GM10847 (cell line): Measurements from ENCODE around the gene TP53RK.

ENCODE experiments used
- POLR2A ChIP-seq: IDR thresholded peaks from 2 replicates; pipeline ENCODE4 v1.6.1; 2011; ENCODE audit not compliant: insufficient read length; ENCODE audit errors: extremely low read depth

TP53RK gene

GRCh38 chr20:46699651-46700359, 10.6 kb upstream of the TP53RK start:
- no peak for TF ChIP-seq POLR2A

DNA sequence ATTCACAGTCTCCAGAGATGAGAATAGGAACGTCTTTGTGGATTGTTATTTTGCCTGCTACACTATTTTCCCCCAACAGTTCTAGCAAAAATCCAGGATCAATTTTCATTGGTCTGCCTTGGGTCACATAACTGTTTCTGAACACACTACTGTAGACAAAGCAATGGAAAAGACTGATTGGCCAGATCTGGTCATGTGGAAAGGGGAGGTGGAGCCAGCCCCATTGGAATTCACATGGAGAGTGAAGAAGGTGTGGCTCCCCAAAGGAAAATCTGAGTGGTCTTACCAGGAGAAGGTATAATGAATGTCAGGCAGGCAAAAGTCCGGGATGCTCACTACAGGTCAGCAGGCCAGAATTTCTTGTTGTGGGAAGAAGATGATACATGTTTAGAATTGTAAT, 9.5 kb upstream of the TP53RK start:
- no peak for TF ChIP-seq POLR2A

DNA sequence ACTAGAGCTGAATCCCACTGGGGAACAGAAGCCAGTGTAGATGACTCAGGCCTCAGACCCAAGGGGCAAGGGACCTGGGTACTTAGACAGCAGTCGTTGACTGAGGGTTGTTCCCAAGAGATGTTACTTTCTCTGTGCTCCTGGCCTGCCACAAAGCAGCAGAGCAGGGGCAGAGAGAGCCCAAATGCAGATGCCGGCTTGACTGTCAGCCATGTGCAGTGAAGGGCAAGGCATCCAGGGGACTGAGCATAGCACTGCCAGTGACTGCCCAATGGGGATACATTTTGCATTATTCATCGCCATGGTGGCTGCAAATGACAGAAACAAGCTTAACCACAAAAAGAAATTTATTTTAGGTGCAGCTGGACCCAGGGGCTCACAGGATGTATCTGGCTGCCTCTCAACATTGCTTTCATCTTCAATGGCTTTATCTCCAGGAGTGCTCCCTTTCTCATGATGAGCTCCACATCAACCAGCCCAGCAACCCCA, 7.6 kb upstream of the TP53RK start:
- TF ChIP-seq POLR2A = no peak

- TF ChIP-seq POLR2A = no peak
Observed at GRCh38 chr20:46695892-46696291, 6.6 kb upstream of the TP53RK start.

DNA sequence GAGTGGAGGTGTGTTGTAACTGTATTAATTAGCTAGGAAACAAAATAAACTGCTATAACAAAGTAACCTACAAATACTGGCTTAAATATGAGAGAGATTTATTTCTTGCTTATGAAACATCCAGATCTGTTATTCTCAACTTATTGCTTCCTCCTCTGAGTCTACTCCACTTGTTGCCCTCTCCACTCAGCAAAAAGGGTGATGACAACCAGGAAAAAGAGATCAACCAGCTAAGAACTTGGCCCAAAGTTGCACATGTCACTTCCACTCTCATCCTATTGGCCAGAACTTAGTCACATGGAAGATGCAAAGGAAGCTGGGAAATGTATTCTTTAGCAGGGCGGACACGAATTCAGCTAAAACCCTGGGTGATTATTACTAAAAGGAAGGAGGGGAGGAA, 5.2 kb upstream of the TP53RK start:
- TF ChIP-seq POLR2A = no peak

- TF ChIP-seq POLR2A = no peak
Observed at GRCh38 chr20:46691196-46691595, 2.0 kb upstream of the TP53RK start.

GRCh38 chr20:46690219-46691106, 1.2 kb upstream of the TP53RK start:
- no peak for TF ChIP-seq POLR2A

DNA sequence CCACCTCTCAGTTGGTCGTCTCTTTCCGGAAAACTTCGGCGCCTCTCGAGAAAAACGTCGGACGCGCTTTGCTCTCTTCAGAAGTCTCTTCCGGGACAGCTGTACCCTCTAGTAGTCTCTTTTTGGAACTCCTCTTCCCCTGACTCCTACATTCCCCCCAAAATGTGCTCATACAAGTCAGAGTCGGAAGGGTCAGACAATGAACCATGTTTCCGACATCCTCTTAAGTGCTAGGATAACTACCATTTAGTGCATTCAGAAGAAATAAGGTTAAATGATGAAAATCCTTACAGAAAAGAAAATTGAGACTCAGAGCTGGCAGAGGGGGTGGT, 476 bp upstream of the TP53RK start:
- no peak for TF ChIP-seq POLR2A

- no peak for TF ChIP-seq POLR2A
Observed at GRCh38 chr20:46688151-46689081, 828 bp downstream of the TP53RK start.

- TF ChIP-seq POLR2A = no peak
Observed at GRCh38 chr20:46683939-46684750, 5.1 kb downstream of the TP53RK start.

- TF ChIP-seq POLR2A = no peak
Observed at GRCh38 chr20:46683668-46683938, 5.6 kb downstream of the TP53RK start.

- no peak for TF ChIP-seq POLR2A
Observed at GRCh38 chr20:46683011-46683667, 6.1 kb downstream of the TP53RK start.

GRCh38 chr20:46682063-46682821, 7.0 kb downstream of the TP53RK start:
- no peak for TF ChIP-seq POLR2A
